Parathyroid adenoma (tissue), 2 donors: Measurements from ENCODE around the gene PTGDR2.

ENCODE experiments used
- H2AFZ ChIP-seq: fragments of 300-600 bp; sonication (generic); one replicate; pipeline ENCODE4 v1.7.0; 2017; ENCODE audit warnings: antibody characterized with exemption, mild to moderate bottlenecking
- H3K27ac ChIP-seq: fragments of 300-600 bp; sonication (generic); one replicate; pipeline ENCODE4 v1.7.0; 2017
- H3K27me3 ChIP-seq: fragments of 300-600 bp; sonication (generic); one replicate; pipeline ENCODE4 v1.7.0; 2017; ENCODE audit warnings: low read length; ENCODE audit not compliant: control insufficient read depth, insufficient read depth
- H3K36me3 ChIP-seq: fragments of 300-600 bp; sonication (generic); one replicate; pipeline ENCODE4 v1.7.0; 2017; ENCODE audit warnings: low read length; ENCODE audit not compliant: control insufficient read depth, insufficient read depth
- H3K4me1 ChIP-seq: fragments of 300-600 bp; sonication (generic); one replicate; pipeline ENCODE4 v1.7.0; 2017; ENCODE audit warnings: control low read depth
- H3K4me2 ChIP-seq: fragments of 300-600 bp; sonication (generic); one replicate; pipeline ENCODE4 v1.7.0; 2017; ENCODE audit warnings: low read length
- H3K4me3 ChIP-seq: fragments of 300-600 bp; sonication (generic); one replicate; pipeline ENCODE4 v1.7.0; 2017; ENCODE audit warnings: low read depth, low read length
- H3K79me2 ChIP-seq: fragments of 300-600 bp; sonication (generic); one replicate; pipeline ENCODE4 v1.7.0; 2017; ENCODE audit warnings: control low read depth
- H3K9ac ChIP-seq: fragments of 300-600 bp; sonication (generic); one replicate; pipeline ENCODE4 v1.7.0; 2017; ENCODE audit warnings: mild to moderate bottlenecking
- H3K9me3 ChIP-seq: fragments of 300-600 bp; sonication (generic); one replicate; pipeline ENCODE4 v1.7.0; 2017; ENCODE audit warnings: low read length; ENCODE audit not compliant: control insufficient read depth
- TF ChIP-seq, protein P1 (sequence below): fragments of 300-600 bp; sonication (generic); IDR thresholded peaks from one replicate; pipeline ENCODE4 v1.7.0; 2017; ENCODE audit warnings: antibody characterized with exemption, mild to moderate bottlenecking
- donor health status: primary hyperparathyroidism.

The PTGDR2 gene

GRCh38 chr11:60842668-60843600, 12.8 kb downstream of the PTGDR2 start:
- peak overlapping the region; percentile 96 for H3K4me3 ChIP-seq
- TF ChIP-seq, protein P1, sequence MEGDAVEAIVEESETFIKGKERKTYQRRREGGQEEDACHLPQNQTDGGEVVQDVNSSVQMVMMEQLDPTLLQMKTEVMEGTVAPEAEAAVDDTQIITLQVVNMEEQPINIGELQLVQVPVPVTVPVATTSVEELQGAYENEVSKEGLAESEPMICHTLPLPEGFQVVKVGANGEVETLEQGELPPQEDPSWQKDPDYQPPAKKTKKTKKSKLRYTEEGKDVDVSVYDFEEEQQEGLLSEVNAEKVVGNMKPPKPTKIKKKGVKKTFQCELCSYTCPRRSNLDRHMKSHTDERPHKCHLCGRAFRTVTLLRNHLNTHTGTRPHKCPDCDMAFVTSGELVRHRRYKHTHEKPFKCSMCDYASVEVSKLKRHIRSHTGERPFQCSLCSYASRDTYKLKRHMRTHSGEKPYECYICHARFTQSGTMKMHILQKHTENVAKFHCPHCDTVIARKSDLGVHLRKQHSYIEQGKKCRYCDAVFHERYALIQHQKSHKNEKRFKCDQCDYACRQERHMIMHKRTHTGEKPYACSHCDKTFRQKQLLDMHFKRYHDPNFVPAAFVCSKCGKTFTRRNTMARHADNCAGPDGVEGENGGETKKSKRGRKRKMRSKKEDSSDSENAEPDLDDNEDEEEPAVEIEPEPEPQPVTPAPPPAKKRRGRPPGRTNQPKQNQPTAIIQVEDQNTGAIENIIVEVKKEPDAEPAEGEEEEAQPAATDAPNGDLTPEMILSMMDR, result no peak
- H3K4me1 ChIP-seq, result peaks cover 30% of the 10 kb centered on the region
- H3K9me3 ChIP-seq, result no peaks in the 10 kb centered on the region
- peak overlapping the region; percentile 99 for H3K9ac ChIP-seq
- H3K4me2 ChIP-seq, result peak overlapping the region; percentile 75
- peak overlapping the region; percentile 100 for H3K27ac ChIP-seq
- H3K79me2 ChIP-seq, result peaks cover 36% of the 10 kb centered on the region
- H3K27me3 ChIP-seq, result no peaks in the 10 kb centered on the region
- peak overlapping the region; percentile 2 for H2AFZ ChIP-seq
- H3K36me3 ChIP-seq, result peaks cover 8% of the 10 kb centered on the region

- H3K9ac ChIP-seq, result peak within 1 kb of the TSS; percentile 99
- H2AFZ ChIP-seq, result peak within 1 kb of the TSS; percentile 2
- peak within 1 kb of the TSS; percentile 96 for H3K4me3 ChIP-seq
- peaks cover 31% of the 10 kb centered on the region for H3K79me2 ChIP-seq
- no peaks in the 10 kb centered on the region for H3K9me3 ChIP-seq
- H3K36me3 ChIP-seq, result peaks cover 8% of the 10 kb centered on the region
- peaks cover 39% of the 10 kb centered on the region for H3K4me1 ChIP-seq
- TF ChIP-seq, protein P1, result no peak
- peak within 1 kb of the TSS; percentile 100 for H3K27ac ChIP-seq
- H3K4me2 ChIP-seq, result peak within 1 kb of the TSS; percentile 75
- no peaks in the 10 kb centered on the region for H3K27me3 ChIP-seq
Observed at GRCh38 chr11:60841797-60842667, 13.7 kb downstream of the PTGDR2 start, which contains the start of gene CCDC86. Gene CCDC86 (plus strand): TSS chr11:60842113. CDS start chr11:60842125, 12 bp downstream.

DNA sequence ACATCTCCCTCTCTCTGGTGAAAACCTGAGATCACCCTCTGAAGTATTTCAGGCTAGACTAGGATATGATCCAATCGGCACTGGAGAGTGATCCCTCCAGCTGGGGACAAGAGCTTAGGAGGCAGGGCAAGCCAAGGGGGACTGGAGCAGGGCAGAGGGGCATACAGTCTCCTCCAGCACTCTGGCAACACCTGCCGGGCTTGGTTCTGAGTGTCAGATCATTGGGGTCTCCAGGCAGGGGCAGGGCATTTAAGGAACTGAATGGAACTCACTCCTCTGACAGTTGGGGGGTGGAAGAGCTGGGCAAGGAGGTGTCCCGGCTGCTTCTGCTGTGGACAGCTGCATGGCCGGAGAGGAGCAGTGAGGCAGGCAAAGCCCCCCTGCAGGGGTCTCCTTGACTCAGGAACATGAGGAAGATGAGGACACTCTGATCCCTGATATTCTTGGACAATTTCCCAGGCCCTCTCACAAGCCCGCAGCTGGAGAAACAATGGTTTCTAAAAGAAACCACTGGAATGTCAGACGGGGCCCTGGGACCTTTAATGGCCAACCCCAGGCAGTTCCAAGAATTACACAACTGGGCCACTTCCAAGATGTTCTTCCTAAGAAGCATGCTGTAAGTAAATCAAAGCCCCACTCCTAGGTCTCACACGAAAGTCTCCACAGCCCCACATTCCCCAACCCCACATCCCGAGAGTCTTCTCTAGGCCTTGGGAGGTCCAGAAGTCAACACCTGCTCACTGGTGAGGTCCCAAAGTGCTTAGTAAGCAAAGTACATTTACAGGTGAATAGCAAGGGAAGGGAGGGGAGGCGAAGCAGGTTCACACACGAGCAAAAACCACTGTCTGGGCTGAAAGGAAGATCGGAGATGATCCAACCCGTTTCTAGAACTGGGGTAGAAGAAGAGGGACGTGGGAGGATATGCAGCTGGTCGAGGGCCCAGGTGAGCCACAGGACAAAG, 15.0 kb downstream of the PTGDR2 start:
- Histone ChIP-seq H3K79me2 (peaks cover 27% of the 10 kb centered on the region), H3K4me2 (peak overlapping the region; percentile 75), H3K4me3 (peak overlapping the region; percentile 96), H3K36me3 (peaks cover 8% of the 10 kb centered on the region), H3K4me1 (peaks cover 44% of the 10 kb centered on the region), H3K9ac (peak overlapping the region; percentile 87), H3K9me3 (no peaks in the 10 kb centered on the region), H3K27ac (peak overlapping the region; percentile 100), H2AFZ (no peak overlapping the region), H3K27me3 (no peaks in the 10 kb centered on the region)
- TF ChIP-seq, protein P1, result no peak

DNA sequence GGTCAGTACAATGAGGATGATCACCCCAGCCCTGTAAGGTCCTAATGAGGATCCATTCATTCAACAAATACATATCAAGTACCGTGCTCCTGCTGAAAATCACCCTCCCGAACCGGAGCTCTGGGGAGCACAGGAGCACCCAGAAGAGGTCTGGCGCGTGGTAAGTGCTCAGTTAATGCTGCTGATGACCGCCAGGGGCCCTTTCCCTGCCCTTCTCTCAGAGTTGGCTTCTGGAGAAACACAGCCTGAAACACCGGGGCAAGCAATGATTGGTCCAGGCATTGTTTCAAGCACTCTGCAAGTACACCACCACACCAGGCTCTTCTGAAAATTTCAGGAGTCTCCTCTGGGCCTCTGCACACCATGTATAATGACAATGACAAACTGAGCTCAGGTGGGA, 17.6 kb downstream of the PTGDR2 start:
- TF ChIP-seq, protein P1, result peak; percentile 49
- Histone ChIP-seq H3K9ac (peak overlapping the region; percentile 46), H3K9me3 (no peaks in the 10 kb centered on the region), H2AFZ (no peak overlapping the region), H3K36me3 (peaks cover 6% of the 10 kb centered on the region), H3K4me1 (peaks cover 69% of the 10 kb centered on the region), H3K27me3 (no peaks in the 10 kb centered on the region), H3K4me2 (peak overlapping the region; percentile 44), H3K4me3 (peak overlapping the region; percentile 37), H3K79me2 (peaks cover 10% of the 10 kb centered on the region), H3K27ac (peak overlapping the region; percentile 100)
